H1 (cell line): ENCODE data around the gene TYSND1. TPM values are rescaled to one million over a fixed set of nuclear protein-coding genes. Genes with fewer than 3 reads are reported as not detected.

ENCODE experiments used
- CTCF ChIA-PET: fragments of 300-600 bp; sonication (Branson Sonifier 250); formaldehyde crosslinking; loops from one replicate; lab custom pipeline; 2021; ENCODE audit not compliant: partially characterized antibody; lab: Charles Lee
- POLR2A ChIA-PET: fragments of 300-600 bp; sonication (Branson Sonifier 250); formaldehyde crosslinking; loops from one replicate; lab custom pipeline; 2021; ENCODE audit warnings: inconsistent platforms; ENCODE audit not compliant: partially characterized antibody; lab: Charles Lee
- DNase-seq, 2 experiments: peaks; one replicate each; pipeline versions ENCODE4 v3.0.0 to v3.0.0-alpha.2; 2010 to 2022; ENCODE audit warnings: low spot score in 2 of 2, low read depth in 1 of 2, mixed read lengths in 1 of 2
- FAIRE-seq: peaks from 2 replicates; lab custom pipeline; 2011; peaks lifted over from hg19 to GRCh38; lab: Jason Lieb, UNC
- H2AFZ ChIP-seq: 2 replicates; pipeline ENCODE4 v1.8.1; 2012; ENCODE audit warnings: low read length, inconsistent platforms
- H2AK5ac ChIP-seq: 2 replicates; pipeline ENCODE4 v1.6.1; 2013; ENCODE audit warnings: low read depth, low read length
- H2BK120ac ChIP-seq: replicated peaks from 2 replicates; pipeline ENCODE3; 2013; ENCODE audit warnings: low read depth, low read length, inconsistent platforms
- H2BK12ac ChIP-seq: 2 replicates; pipeline ENCODE4 v1.6.1; 2013; ENCODE audit warnings: low read depth, low read length
- H2BK15ac ChIP-seq: 2 replicates; pipeline ENCODE4 v1.6.1; 2013; ENCODE audit warnings: low read length
- H2BK20ac ChIP-seq: 2 replicates; pipeline ENCODE4 v1.6.1; 2013; ENCODE audit warnings: low read length
- H2BK5ac ChIP-seq: 2 replicates; pipeline ENCODE4 v1.6.1; 2013; ENCODE audit warnings: low read depth, low read length
- H3K14ac ChIP-seq: 2 replicates; pipeline ENCODE4 v1.6.1; 2013; ENCODE audit warnings: inconsistent platforms; ENCODE audit not compliant: insufficient read length
- H3K18ac ChIP-seq: 2 replicates; pipeline ENCODE4 v1.6.1; 2013; ENCODE audit warnings: low read length; ENCODE audit errors: extremely low read depth
- H3K23ac ChIP-seq: 2 replicates; pipeline ENCODE4 v1.6.1; 2013; ENCODE audit warnings: inconsistent platforms; ENCODE audit not compliant: insufficient read length
- H3K23me2 ChIP-seq: 2 replicates; pipeline ENCODE4 v1.6.1; 2013; ENCODE audit warnings: low read depth, low read length
- H3K27ac ChIP-seq: 2 replicates; pipeline ENCODE4 v1.6.1; 2011; ENCODE audit warnings: low read depth, low read length, inconsistent platforms
- H3K27me3 ChIP-seq, 4 experiments: replicated peaks in 1 of 4; 1 replicate in 1 of 4; 2 replicates in 3 of 4; pipeline versions ENCODE4 v1.6.1 to v1.8.1; 2011 to 2013; ENCODE audit warnings: low read length in 3 of 4, mild to moderate bottlenecking in 3 of 4, inconsistent platforms in 2 of 4, mixed read lengths in 2 of 4, moderate library complexity in 1 of 4; ENCODE audit not compliant: control insufficient read depth in 3 of 4, insufficient read depth in 3 of 4; ENCODE audit errors: extremely low read depth in 1 of 4
- H3K36me3 ChIP-seq, 4 experiments: 2 replicates each; pipeline versions ENCODE4 v1.6.1 to v1.8.1; 2011 to 2013; ENCODE audit warnings: mild to moderate bottlenecking in 4 of 4, low read length in 3 of 4, moderate library complexity in 2 of 4, control low read depth in 1 of 4, inconsistent platforms in 1 of 4; ENCODE audit not compliant: insufficient read depth in 4 of 4, control insufficient read depth in 2 of 4
- H3K4ac ChIP-seq: replicated peaks from 2 replicates; pipeline ENCODE3; 2013; ENCODE audit warnings: low read length, low read depth, mixed read lengths, inconsistent platforms; ENCODE audit not compliant: insufficient read length
- H3K4me1 ChIP-seq, 4 experiments: replicated peaks in 1 of 4; 1 replicate in 1 of 4; 2 replicates in 3 of 4; pipeline versions ENCODE4 v1.6.1 to v1.8.1; 2011 to 2013; ENCODE audit warnings: low read length in 3 of 4, inconsistent platforms in 2 of 4, mixed read lengths in 1 of 4; ENCODE audit not compliant: insufficient read depth in 4 of 4, control insufficient read depth in 3 of 4
- H3K4me2 ChIP-seq, 2 experiments: 2 replicates each; pipeline versions ENCODE4 v1.6.1 to v1.8.1; 2011 to 2013; ENCODE audit warnings: low read depth in 2 of 2, low read length in 2 of 2, control low read depth in 1 of 2, inconsistent platforms in 1 of 2, mild to moderate bottlenecking in 1 of 2; ENCODE audit not compliant: insufficient read depth in 1 of 2
- H3K4me3 ChIP-seq, 4 experiments: fragments of 200-600, 300-600 bp in 1 of 4; sonication (generic), shearing (Covaris generic), sonication (Bioruptor Twin) in 1 of 4; 2 replicates each; pipeline versions ENCODE4 v1.5.1 to v1.8.1; 2011 to 2016; ENCODE audit warnings: low read length in 4 of 4, low read depth in 3 of 4, control low read depth in 2 of 4, inconsistent platforms in 2 of 4, mild to moderate bottlenecking in 2 of 4, mixed read lengths in 1 of 4, moderate library complexity in 1 of 4; ENCODE audit not compliant: insufficient read depth in 2 of 4; ENCODE audit errors: extremely low read depth in 1 of 4
- H3K56ac ChIP-seq: replicated peaks from 2 replicates; pipeline ENCODE3; 2013; ENCODE audit warnings: low read depth, mild to moderate bottlenecking, mixed read lengths, low read length, inconsistent platforms; ENCODE audit not compliant: insufficient read length
- H3K79me1 ChIP-seq: 2 replicates; pipeline ENCODE4 v1.6.1; 2013; ENCODE audit warnings: low read depth, low read length, control low read depth
- H3K79me2 ChIP-seq, 2 experiments: 2 replicates each; pipeline versions ENCODE4 v1.6.1 to v1.8.1; 2012 to 2013; ENCODE audit warnings: low read length in 2 of 2, mild to moderate bottlenecking in 2 of 2, inconsistent platforms in 1 of 2; ENCODE audit not compliant: insufficient read depth in 2 of 2, control insufficient read depth in 1 of 2
- H3K9ac ChIP-seq, 4 experiments: replicated peaks in 1 of 4; 1 replicate in 1 of 4; 2 replicates in 3 of 4; pipeline versions ENCODE4 v1.6.1 to v1.8.1; 2011 to 2013; ENCODE audit warnings: low read depth in 3 of 4, low read length in 3 of 4, control low read depth in 2 of 4, mild to moderate bottlenecking in 2 of 4, moderate library complexity in 2 of 4, inconsistent platforms in 1 of 4; ENCODE audit errors: extremely low read depth in 1 of 4
- H3K9me3 ChIP-seq, 2 experiments: 2 replicates each; pipeline versions ENCODE4 v1.6.1 to v1.8.1; 2012 to 2013; ENCODE audit warnings: mild to moderate bottlenecking in 2 of 2, moderate library complexity in 2 of 2, control low read depth in 1 of 2, inconsistent platforms in 1 of 2, low read depth in 1 of 2, low read length in 1 of 2, mixed read lengths in 1 of 2; ENCODE audit not compliant: insufficient read depth in 2 of 2
- H4K20me1 ChIP-seq, 2 experiments: replicated peaks in 1 of 2; 2 replicates each; pipeline versions ENCODE3 to v1.8.1; 2011 to 2013; ENCODE audit warnings: inconsistent platforms in 2 of 2, low read length in 2 of 2, mild to moderate bottlenecking in 1 of 2; ENCODE audit not compliant: insufficient read depth in 2 of 2, control insufficient read depth in 1 of 2
- H4K5ac ChIP-seq: 2 replicates; pipeline ENCODE4 v1.6.1; 2013; ENCODE audit warnings: low read length, low read depth, mixed read lengths, inconsistent platforms; ENCODE audit not compliant: insufficient read length
- H4K8ac ChIP-seq: 2 replicates; pipeline ENCODE4 v1.8.0; 2013; ENCODE audit warnings: mild to moderate bottlenecking, moderate library complexity, low read length, inconsistent platforms; ENCODE audit not compliant: insufficient read depth; ENCODE audit errors: extremely low read depth
- H4K91ac ChIP-seq: replicated peaks from 2 replicates; pipeline ENCODE3; 2013; ENCODE audit warnings: low read length, mixed read lengths, inconsistent platforms; ENCODE audit not compliant: insufficient read length
- BACH1 ChIP-seq: IDR thresholded peaks from 2 replicates; pipeline ENCODE4 v1.6.1; 2012; ENCODE audit warnings: low read length, improper control_type of control experiment
- CTBP2 ChIP-seq: IDR thresholded peaks from 2 replicates; pipeline ENCODE4 v1.7.0; 2011; ENCODE audit warnings: borderline replicate concordance, mild to moderate bottlenecking, moderate library complexity, mixed read lengths, low read length; ENCODE audit not compliant: insufficient read depth, insufficient read length
- TAF1 ChIP-seq: IDR thresholded peaks from 2 replicates; pipeline ENCODE4 v1.6.1; 2011; ENCODE audit warnings: mild to moderate bottlenecking, low read depth, low read length
- WGBS, 2 experiments: shearing (Covaris generic) in 1 of 2; methylation state at CpG; one replicate each; pipeline versions ENCODE4 v1.1.6 to v1.1.7; 2013 to 2015; ENCODE audit warnings: low lambda C conversion rate in 2 of 2, mixed read lengths in 2 of 2, inconsistent platforms in 1 of 2, low coverage in 1 of 2, missing lambda C conversion rate in 1 of 2; ENCODE audit not compliant: insufficient replicate concordance in 2 of 2, insufficient coverage in 1 of 2, insufficient read length in 1 of 2; ENCODE audit errors: extremely low coverage in 1 of 2, missing lambda C conversion rate in 1 of 2; 5-methylcytosine and 5-hydroxymethylcytosine counted together
- polyA plus RNA-seq, 7 experiments: library from polyadenylated mRNA; depleted of rRNA in 3 of 7; stranded (reverse) in 5 of 7; unstranded in 2 of 7; fragments of >200 nt in 5 of 7; fragments of 200-250 nt in 2 of 7; gene quantifications; 1 replicate in 5 of 7; 2 replicates in 1 of 7; 4 replicates in 1 of 7; pipeline versions ENCODE4 v1.2.1 to v1.2.3, GENCODE V29; 2011 to 2013; ENCODE audit warnings: missing spikeins in 2 of 7, mixed read lengths in 2 of 7
- total RNA-seq: library from RNA; stranded (reverse); fragmentation: NEBNext Ultra II Directional; extraction: Animal tissue kit (Norgen Biotek cat#: 25700); gene quantifications from 2 replicates; pipeline ENCODE4 v1.2.1, GENCODE V29; 2021

Gene TYSND1
- total and polyA plus RNA-seq, 2 of the 8 experiments (the other 6 are each of a cell fraction or from before 2014, with no cell fraction given): 11.9 to 15.0 TPM

- Histone ChIP-seq H2BK120ac (no peak overlapping the region), H3K9ac (no peak overlapping the region), H3K23ac (no peak overlapping the region), H3K27me3 (no peaks in the 10 kb centered on the region), H2BK20ac (no peak overlapping the region), H4K8ac (no peak overlapping the region), H3K56ac (no peak overlapping the region), H4K20me1 (no peaks in the 10 kb centered on the region), H2BK15ac (no peak overlapping the region), H3K36me3 (no peaks in the 10 kb centered on the region; a peak in 1 of 8 replicates), H2AK5ac (no peak overlapping the region), H3K4me2 (no peak overlapping the region), H3K14ac (no peak overlapping the region), H4K5ac (no peak overlapping the region), H3K79me2 (no peaks in the 10 kb centered on the region), H3K4me3 (no peak overlapping the region), H4K91ac (no peak overlapping the region), H3K4ac (no peak overlapping the region), H2AFZ (no peak overlapping the region), H3K9me3 (no peaks in the 10 kb centered on the region), H3K4me1 (no peaks in the 10 kb centered on the region; a peak in 1 of 7 replicates), H3K27ac (no peak overlapping the region), H3K23me2 (no peaks in the 10 kb centered on the region), H3K79me1 (no peaks in the 10 kb centered on the region), H3K18ac (no peak overlapping the region), H2BK5ac (no peak overlapping the region), H2BK12ac (no peak overlapping the region)
- WGBS, 2 experiments: 98% methylated on average over 5 of the region's 5 CpGs; no CpG with 5 or more reads in 1 of the 2 experiments
- CTCF ChIA-PET: interaction anchor here (0.8 to 11.0 kb wide), 7 partner anchors 16 to 1486 kb away, joined by 3 to 155 read pairs (median 6); partner anchors contain the start of gene TYSND1
- FAIRE-seq (no peak), DNase-seq (no peak)
- POLR2A ChIA-PET: interaction anchor here (1.7 to 2.5 kb wide), 2 partner anchors 9 to 23 kb away, joined by 3 to 9 read pairs; partner anchors contain the start of gene TYSND1
- TF ChIP-seq CTBP2 (no peak), BACH1 (no peak), TAF1 (no peak)
Observed at GRCh38 chr10:70122742-70123141, 23.8 kb downstream of the TYSND1 start.
